ENCODE results near the gene CMTM5.
"Not testable (repeated sequence)": the region's sequence is repeated elsewhere in the genome, so short reads cannot be mapped to it uniquely, and the experiment has no call there.

CMTM5 gene

GRCh38 chr14:23375527-23376251 lies 1.2 kb upstream of the CMTM5 start:
- H3K4me3 ChIP-seq (ENCODE audit: low read depth, low read length): no peak overlapping the region
- DNase-seq (ENCODE audit: low read depth): no peak

GRCh38 chr14:23377198-23377550 lies 328 bp downstream of the CMTM5 start:
- H3K4me3 ChIP-seq (ENCODE audit: low read depth, low read length): no peak overlapping the region
- DNase-seq (ENCODE audit: low read depth): no peak

- DNase-seq (ENCODE audit: low read depth): no peak
- H3K4me3 ChIP-seq (ENCODE audit: low read depth, low read length): no peak overlapping the region
Measured at GRCh38 chr14:23377573-23378563, 1.0 kb downstream of the CMTM5 start.

GRCh38 chr14:23378612-23379220 lies 1.9 kb downstream of the CMTM5 start:
- no peak overlapping the region for H3K4me3 ChIP-seq (ENCODE audit: low read depth, low read length)
- DNase-seq (ENCODE audit: low read depth): no peak

GRCh38 chr14:23379366-23380196 lies 2.7 kb downstream of the CMTM5 start:
- DNase-seq (ENCODE audit: low read depth): no peak
- no peak overlapping the region for H3K4me3 ChIP-seq (ENCODE audit: low read depth, low read length)

- no peak for DNase-seq (ENCODE audit: low read depth)
- no peak overlapping the region for H3K4me3 ChIP-seq (ENCODE audit: low read depth, low read length)
Measured at GRCh38 chr14:23380197-23380914, 3.5 kb downstream of the CMTM5 start.

GRCh38 chr14:23380976-23381375 lies 4.1 kb downstream of the CMTM5 start:
- no peak for DNase-seq (ENCODE audit: low read depth)
- H3K4me3 ChIP-seq (ENCODE audit: low read depth, low read length): no peak overlapping the region

- no peak overlapping the region for H3K4me3 ChIP-seq (ENCODE audit: low read depth, low read length)
- DNase-seq (ENCODE audit: low read depth): no peak
Measured at GRCh38 chr14:23381871-23382270, 5.0 kb downstream of the CMTM5 start.

GRCh38 chr14:23382276-23382675 lies 5.4 kb downstream of the CMTM5 start:
- DNase-seq (ENCODE audit: low read depth): no peak
- H3K4me3 ChIP-seq (ENCODE audit: low read depth, low read length): no peak overlapping the region

- no peak overlapping the region for H3K4me3 ChIP-seq (ENCODE audit: low read depth, low read length)
- DNase-seq (ENCODE audit: low read depth): no peak
Measured at GRCh38 chr14:23382731-23383440, 6.0 kb downstream of the CMTM5 start.

- DNase-seq (ENCODE audit: low read depth): no peak
- no peak overlapping the region for H3K4me3 ChIP-seq (ENCODE audit: low read depth, low read length)
Measured at GRCh38 chr14:23384364-23385080, 7.7 kb downstream of the CMTM5 start.

GRCh38 chr14:23385244-23385641 lies 8.4 kb downstream of the CMTM5 start:
- H3K4me3 ChIP-seq (ENCODE audit: low read depth, low read length): no peak overlapping the region
- no peak for DNase-seq (ENCODE audit: low read depth)

GRCh38 chr14:23385642-23386265 lies 8.9 kb downstream of the CMTM5 start:
- DNase-seq (ENCODE audit: low read depth): no peak
- no peak overlapping the region for H3K4me3 ChIP-seq (ENCODE audit: low read depth, low read length)

GRCh38 chr14:23386266-23386657 lies 9.4 kb downstream of the CMTM5 start:
- not testable (repeated sequence) for DNase-seq (ENCODE audit: low read depth); H3K4me3 ChIP-seq (ENCODE audit: low read depth, low read length)

- no peak for DNase-seq (ENCODE audit: low read depth)
- H3K4me3 ChIP-seq (ENCODE audit: low read depth, low read length): no peak overlapping the region
Measured at GRCh38 chr14:23386999-23387398, 10.2 kb downstream of the CMTM5 start.

GRCh38 chr14:23387916-23388882 lies 11.4 kb downstream of the CMTM5 start:
- no peak overlapping the region for H3K4me3 ChIP-seq (ENCODE audit: low read depth, low read length)
- DNase-seq (ENCODE audit: low read depth): no peak

All from skeletal muscle cell (primary cell).